Neural crest cell (in vitro differentiated cells): ENCODE data around the gene PXMP4. TPM values are rescaled to one million over a fixed set of nuclear protein-coding genes. Genes with fewer than 3 reads are reported as not detected.

Experiments
- DNase-seq: peaks from one replicate; pipeline ENCODE4 v3.0.0; 2021; ENCODE audit warnings: low read depth, mixed read lengths, low spot score
- H3K27ac Mint-ChIP-seq: one replicate; pipeline ENCODE4 v1.8.0; 2021; ENCODE audit warnings: mild to moderate bottlenecking, mixed read lengths; ENCODE audit not compliant: unreplicated experiment
- H3K27me3 Mint-ChIP-seq: 2 replicates; pipeline ENCODE4 v1.8.0; 2021; ENCODE audit warnings: low read depth, mild to moderate bottlenecking, mixed read lengths
- H3K36me3 Mint-ChIP-seq: 2 replicates; pipeline ENCODE4 v1.8.0; 2021; ENCODE audit warnings: low read depth, mild to moderate bottlenecking, mixed read lengths
- H3K4me1 Mint-ChIP-seq: 2 replicates; pipeline ENCODE4 v1.8.0; 2021; ENCODE audit warnings: mixed read lengths
- H3K4me3 Mint-ChIP-seq: one replicate; pipeline ENCODE4 v1.8.0; 2021; ENCODE audit warnings: mild to moderate bottlenecking, mixed read lengths
- H3K9me3 Mint-ChIP-seq: 2 replicates; pipeline ENCODE4 v1.8.0; 2021; ENCODE audit warnings: mixed read lengths
- CTCF ChIP-seq: fragments of 200-600 bp; sonication (generic); conservative IDR thresholded peaks from 2 replicates; pipeline ENCODE4 v1.5.0; 2021; ENCODE audit warnings: antibody characterized with exemption, mild to moderate bottlenecking
- total RNA-seq: library from RNA; stranded (reverse); gene quantifications from 2 replicates; pipeline ENCODE4 v1.2.1, GENCODE V29; 2021

Gene PXMP4
- total RNA-seq, 1 donor from 2014 or later, result 5.2 TPM

GRCh38 chr20:33668466-33669155, 51.5 kb downstream of the PXMP4 start:
- no peak for TF ChIP-seq CTCF
- peaks cover 64% of the 10 kb centered on the region for H3K4me1 Mint-ChIP-seq
- DNase-seq, result no peak
- H3K36me3 Mint-ChIP-seq, result peaks cover 12% of the 10 kb centered on the region
- peaks cover 21% of the 10 kb centered on the region for H3K27me3 Mint-ChIP-seq
- no peak overlapping the region for H3K27ac Mint-ChIP-seq
- H3K4me3 Mint-ChIP-seq, result peak overlapping the region; percentile 80
- no peaks in the 10 kb centered on the region for H3K9me3 Mint-ChIP-seq

GRCh38 chr20:33667676-33668465, 52.2 kb downstream of the PXMP4 start:
- peak; percentile 78 for DNase-seq
- peaks cover 59% of the 10 kb centered on the region for H3K4me1 Mint-ChIP-seq
- no peaks in the 10 kb centered on the region for H3K9me3 Mint-ChIP-seq
- no peak overlapping the region for H3K27ac Mint-ChIP-seq
- peak; percentile 90 for TF ChIP-seq CTCF
- H3K4me3 Mint-ChIP-seq, result peak overlapping the region; percentile 80
- peaks cover 19% of the 10 kb centered on the region for H3K27me3 Mint-ChIP-seq
- H3K36me3 Mint-ChIP-seq, result peaks cover 12% of the 10 kb centered on the region

GRCh38 chr20:33667245-33667675, 52.9 kb downstream of the PXMP4 start:
- H3K9me3 Mint-ChIP-seq, result no peaks in the 10 kb centered on the region
- H3K4me1 Mint-ChIP-seq, result peaks cover 58% of the 10 kb centered on the region
- H3K27ac Mint-ChIP-seq, result no peak overlapping the region
- peaks cover 12% of the 10 kb centered on the region for H3K36me3 Mint-ChIP-seq
- H3K27me3 Mint-ChIP-seq, result peaks cover 16% of the 10 kb centered on the region
- TF ChIP-seq CTCF, result no peak
- no peak for DNase-seq
- no peak overlapping the region for H3K4me3 Mint-ChIP-seq

GRCh38 chr20:33666293-33667244, 53.5 kb downstream of the PXMP4 start, which contains the start of gene ACTL10:
TSS of gene ACTL10 (plus strand) at chr20:33666943. CDS start at chr20:33667498, 555 bp downstream.
- peak within 1 kb of the TSS; percentile 58 for H3K27ac Mint-ChIP-seq
- H3K9me3 Mint-ChIP-seq, result no peaks in the 10 kb centered on the region
- peak; percentile 88 for DNase-seq
- TF ChIP-seq CTCF, result no peak
- peak within 1 kb of the TSS; percentile 90 for H3K4me3 Mint-ChIP-seq
- H3K27me3 Mint-ChIP-seq, result peaks cover 18% of the 10 kb centered on the region
- H3K36me3 Mint-ChIP-seq, result peaks cover 12% of the 10 kb centered on the region
- H3K4me1 Mint-ChIP-seq, result peaks cover 58% of the 10 kb centered on the region

- Mint-ChIP-seq H3K27ac (peak overlapping the region; percentile 67), H3K36me3 (peaks cover 11% of the 10 kb centered on the region), H3K9me3 (no peaks in the 10 kb centered on the region), H3K27me3 (peaks cover 14% of the 10 kb centered on the region), H3K4me3 (peak overlapping the region; percentile 84), H3K4me1 (peaks cover 50% of the 10 kb centered on the region)
- TF ChIP-seq CTCF, result no peak
- no peak for DNase-seq
These were observed 55.4 kb downstream of the PXMP4 start for GRCh38 chr20:33664762-33665144.
